ENCODE measurements around the gene FRG2.
"Not testable (repeated sequence)": the region's sequence is repeated elsewhere in the genome, so short reads cannot be mapped to it uniquely, and the experiment has no call there.

The FRG2 gene

DNA sequence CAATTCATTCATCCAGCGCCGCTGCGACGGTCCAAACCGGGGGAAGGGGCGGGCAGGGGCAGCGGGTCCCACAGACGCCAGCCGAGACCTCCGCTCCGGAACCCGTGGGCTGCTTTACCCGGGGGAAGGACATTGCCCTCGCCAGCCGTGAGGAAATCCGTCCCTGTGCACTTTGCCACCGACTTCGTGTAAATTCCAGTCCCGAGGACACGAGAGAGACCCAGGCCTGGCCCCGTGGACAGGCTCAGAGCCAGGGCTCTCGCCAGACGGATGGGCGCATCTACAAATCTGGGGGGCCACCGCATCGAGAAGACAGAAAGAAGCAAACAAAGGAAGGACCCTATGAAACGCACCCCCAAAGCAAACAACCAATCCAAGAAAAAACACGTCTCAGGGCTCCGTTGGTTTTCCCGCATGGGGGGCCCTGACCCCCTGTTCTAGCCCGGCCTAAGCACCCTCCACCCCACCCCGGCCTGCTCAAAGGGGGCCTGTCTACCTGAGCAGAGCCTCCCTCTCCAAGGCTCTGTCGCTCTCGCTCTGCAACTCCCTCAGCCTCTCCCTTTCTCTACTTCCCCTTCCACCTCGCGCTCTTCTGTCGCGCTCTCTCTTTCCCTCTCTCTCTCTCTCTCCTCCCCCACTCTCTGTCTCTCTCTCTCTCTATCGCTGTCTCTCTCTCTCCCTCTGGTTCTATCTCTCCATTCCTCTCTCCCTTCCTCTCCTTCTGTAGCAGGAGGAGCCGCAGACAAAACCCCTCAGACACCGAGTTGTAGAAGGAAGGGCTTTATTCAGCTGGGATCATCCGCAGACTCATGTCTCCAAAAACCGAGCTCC, 11.3 kb downstream of the FRG2 start:
- Histone ChIP-seq H3K27ac (replicated peaks; ENCODE audit: low read length) (no peak overlapping the region), H2AK5ac (ENCODE audit: low read depth, low read length) (peak overlapping the region; percentile 28), H3K9me3 (replicated peaks in 1 of 2; ENCODE audit: control insufficient read depth in 2 of 2, insufficient read depth in 1 of 2, low read depth in 1 of 2, low read length in 2 of 2) (peaks cover 13 to 18% of the 10 kb centered on the region in 2 donors), H3K9ac (ENCODE audit: low read depth, low read length, poor library complexity) (no peak overlapping the region), H3K4me2 (ENCODE audit: insufficient read depth, low read length, poor library complexity, severe bottlenecking) (peak overlapping the region; percentile 43), H4K91ac (ENCODE audit: low read depth, low read length, poor library complexity) (no peak overlapping the region), H3K18ac (ENCODE audit: low read length) (peak overlapping the region; percentile 57), H3K23ac (ENCODE audit: low read depth, low read length, poor library complexity) (no peak overlapping the region), H3K79me1 (ENCODE audit: low read depth, low read length) (no peaks in the 10 kb centered on the region), H2BK5ac (ENCODE audit: low read length) (no peak overlapping the region), H2BK15ac (ENCODE audit: low read length) (no peak overlapping the region), H3K4me3 (ENCODE audit: low read length in 2 of 2) (peak overlapping the region in 1 of 2 donors; percentile 38), H2BK120ac (ENCODE audit: low read depth, low read length) (peak overlapping the region; percentile 41), H3K14ac (ENCODE audit: low read length) (no peak overlapping the region), H3K36me3 (replicated peaks in 1 of 2; ENCODE audit: control insufficient read depth in 2 of 2, insufficient read depth in 2 of 2, low read length in 2 of 2) (no peaks in the 10 kb centered on the region), H2BK12ac (ENCODE audit: low read length) (no peak overlapping the region), H3K27me3 (ENCODE audit: control insufficient read depth in 3 of 3, insufficient read depth in 3 of 3, low read depth in 1 of 3, low read length in 3 of 3) (peaks cover 52 to 92% (median 64%) of the 10 kb centered on the region in 3 experiments), H3K4me1 (ENCODE audit: control insufficient read depth in 2 of 2, insufficient read depth in 1 of 2, low read depth in 1 of 2, low read length in 2 of 2) (peaks cover 0 to 3% of the 10 kb centered on the region in 2 donors), H4K8ac (ENCODE audit: low read depth, low read length) (no peak overlapping the region), H3K4ac (ENCODE audit: low read length) (no peak overlapping the region), H2AFZ (ENCODE audit: low read length) (peak overlapping the region; percentile 93)
- WGBS, 2 donors (ENCODE audit: extremely low coverage in 2 of 2, insufficient read length in 2 of 2, insufficient replicate concordance in 1 of 2) = no CpG with 5 or more reads among the region's 43 CpGs
- no peak for DNase-seq (ENCODE audit: low spot score)

- H4K91ac ChIP-seq (ENCODE audit: low read depth, low read length, poor library complexity) = no peak overlapping the region
- H3K4me3 ChIP-seq (ENCODE audit: low read length in 2 of 2) = peak overlapping the region; percentile 38 to 73
- H3K4me2 ChIP-seq (ENCODE audit: insufficient read depth, low read length, poor library complexity, severe bottlenecking) = peak overlapping the region; percentile 43
- peaks cover 46 to 87% (median 56%) of the 10 kb centered on the region in 3 experiments for H3K27me3 ChIP-seq (ENCODE audit: control insufficient read depth in 3 of 3, insufficient read depth in 3 of 3, low read depth in 1 of 3, low read length in 3 of 3)
- no peak overlapping the region for H3K14ac ChIP-seq (ENCODE audit: low read length)
- no peaks in the 10 kb centered on the region for H3K36me3 ChIP-seq (replicated peaks in 1 of 2; ENCODE audit: control insufficient read depth in 2 of 2, insufficient read depth in 2 of 2, low read length in 2 of 2)
- no peak overlapping the region for H4K8ac ChIP-seq (ENCODE audit: low read depth, low read length)
- peaks cover 0 to 1% of the 10 kb centered on the region in 2 donors for H3K4me1 ChIP-seq (ENCODE audit: control insufficient read depth in 2 of 2, insufficient read depth in 1 of 2, low read depth in 1 of 2, low read length in 2 of 2)
- peak overlapping the region; percentile 41 for H2BK120ac ChIP-seq (ENCODE audit: low read depth, low read length)
- H3K27ac ChIP-seq (replicated peaks; ENCODE audit: low read length) = no peak overlapping the region
- peak overlapping the region; percentile 12 for H3K9ac ChIP-seq (ENCODE audit: low read depth, low read length, poor library complexity)
- H2AFZ ChIP-seq (ENCODE audit: low read length) = peak overlapping the region; percentile 93
- no peak for DNase-seq (ENCODE audit: low spot score)
- H3K9me3 ChIP-seq (replicated peaks in 1 of 2; ENCODE audit: control insufficient read depth in 2 of 2, insufficient read depth in 1 of 2, low read depth in 1 of 2, low read length in 2 of 2) = peaks cover 11 to 18% of the 10 kb centered on the region in 2 donors
- H3K23ac ChIP-seq (ENCODE audit: low read depth, low read length, poor library complexity) = no peak overlapping the region
- H2AK5ac ChIP-seq (ENCODE audit: low read depth, low read length) = no peak overlapping the region
- H2BK12ac ChIP-seq (ENCODE audit: low read length) = no peak overlapping the region
- no peak overlapping the region for H2BK5ac ChIP-seq (ENCODE audit: low read length)
- no peaks in the 10 kb centered on the region for H3K79me1 ChIP-seq (ENCODE audit: low read depth, low read length)
- H3K18ac ChIP-seq (ENCODE audit: low read length) = peak overlapping the region; percentile 85
- H2BK15ac ChIP-seq (ENCODE audit: low read length) = no peak overlapping the region
- no peak overlapping the region for H3K4ac ChIP-seq (ENCODE audit: low read length)
- WGBS, 2 donors (ENCODE audit: extremely low coverage in 2 of 2, insufficient read length in 2 of 2, insufficient replicate concordance in 1 of 2) = no CpG with 5 or more reads among the region's 76 CpGs
These were observed 12.1 kb downstream of the FRG2 start for GRCh38 chr4:190014771-190015537.

GRCh38 chr4:189989941-189990340, 37.1 kb downstream of the FRG2 start:
- H3K36me3 ChIP-seq (replicated peaks in 1 of 2; ENCODE audit: control insufficient read depth in 2 of 2, insufficient read depth in 2 of 2, low read length in 2 of 2); H3K4me1 ChIP-seq (ENCODE audit: control insufficient read depth in 2 of 2, insufficient read depth in 1 of 2, low read depth in 1 of 2, low read length in 2 of 2); H3K4me3 ChIP-seq (ENCODE audit: low read length in 2 of 2); H3K9me3 ChIP-seq (replicated peaks in 1 of 2; ENCODE audit: control insufficient read depth in 2 of 2, insufficient read depth in 1 of 2, low read depth in 1 of 2, low read length in 2 of 2); H3K14ac ChIP-seq (ENCODE audit: low read length); H3K18ac ChIP-seq (ENCODE audit: low read length); H3K9ac ChIP-seq (ENCODE audit: low read depth, low read length, poor library complexity); H4K8ac ChIP-seq (ENCODE audit: low read depth, low read length); H3K4me2 ChIP-seq (ENCODE audit: insufficient read depth, low read length, poor library complexity, severe bottlenecking); H3K4ac ChIP-seq (ENCODE audit: low read length); H2AFZ ChIP-seq (ENCODE audit: low read length); DNase-seq (ENCODE audit: low spot score); H3K23ac ChIP-seq (ENCODE audit: low read depth, low read length, poor library complexity); H2BK120ac ChIP-seq (ENCODE audit: low read depth, low read length); H3K79me1 ChIP-seq (ENCODE audit: low read depth, low read length); H3K27ac ChIP-seq (replicated peaks; ENCODE audit: low read length); H2BK12ac ChIP-seq (ENCODE audit: low read length); H2AK5ac ChIP-seq (ENCODE audit: low read depth, low read length); H4K91ac ChIP-seq (ENCODE audit: low read depth, low read length, poor library complexity); H2BK15ac ChIP-seq (ENCODE audit: low read length); H2BK5ac ChIP-seq (ENCODE audit: low read length): not testable (repeated sequence)
- WGBS, 2 donors (ENCODE audit: extremely low coverage in 2 of 2, insufficient read length in 2 of 2, insufficient replicate concordance in 1 of 2) = no CpG with 5 or more reads among the region's 3 CpGs
- H3K27me3 ChIP-seq (ENCODE audit: control insufficient read depth in 3 of 3, insufficient read depth in 3 of 3, low read depth in 1 of 3, low read length in 3 of 3) = peaks cover 0 to 19% (median 0%) of the 10 kb centered on the region in 3 experiments

GRCh38 chr4:189988877-189989431, 38.1 kb downstream of the FRG2 start:
- no peak for DNase-seq (ENCODE audit: low spot score)
- Histone ChIP-seq H3K27me3 (ENCODE audit: control insufficient read depth in 3 of 3, insufficient read depth in 3 of 3, low read depth in 1 of 3, low read length in 3 of 3) (peaks cover 0 to 16% (median 0%) of the 10 kb centered on the region in 3 experiments), H2BK120ac (ENCODE audit: low read depth, low read length) (no peak overlapping the region), H3K23ac (ENCODE audit: low read depth, low read length, poor library complexity) (no peak overlapping the region), H2BK15ac (ENCODE audit: low read length) (no peak overlapping the region), H2AFZ (ENCODE audit: low read length) (no peak overlapping the region), H2BK5ac (ENCODE audit: low read length) (no peak overlapping the region), H3K18ac (ENCODE audit: low read length) (no peak overlapping the region), H3K79me1 (ENCODE audit: low read depth, low read length) (no peaks in the 10 kb centered on the region), H3K9me3 (replicated peaks in 1 of 2; ENCODE audit: control insufficient read depth in 2 of 2, insufficient read depth in 1 of 2, low read depth in 1 of 2, low read length in 2 of 2) (no peaks in the 10 kb centered on the region), H4K8ac (ENCODE audit: low read depth, low read length) (no peak overlapping the region), H3K27ac (replicated peaks; ENCODE audit: low read length) (no peak overlapping the region), H2AK5ac (ENCODE audit: low read depth, low read length) (no peak overlapping the region), H3K36me3 (replicated peaks in 1 of 2; ENCODE audit: control insufficient read depth in 2 of 2, insufficient read depth in 2 of 2, low read length in 2 of 2) (no peaks in the 10 kb centered on the region), H2BK12ac (ENCODE audit: low read length) (no peak overlapping the region), H3K4me2 (ENCODE audit: insufficient read depth, low read length, poor library complexity, severe bottlenecking) (no peak overlapping the region), H3K4me3 (ENCODE audit: low read length in 2 of 2) (no peak overlapping the region), H3K9ac (ENCODE audit: low read depth, low read length, poor library complexity) (no peak overlapping the region), H3K4me1 (ENCODE audit: control insufficient read depth in 2 of 2, insufficient read depth in 1 of 2, low read depth in 1 of 2, low read length in 2 of 2) (no peaks in the 10 kb centered on the region), H3K14ac (ENCODE audit: low read length) (no peak overlapping the region), H4K91ac (ENCODE audit: low read depth, low read length, poor library complexity) (no peak overlapping the region), H3K4ac (ENCODE audit: low read length) (no peak overlapping the region)
- no CpG with 5 or more reads among the region's 3 CpGs for WGBS, 2 donors (ENCODE audit: extremely low coverage in 2 of 2, insufficient read length in 2 of 2, insufficient replicate concordance in 1 of 2)
